Brain microvascular endothelial cell (primary cell): Measurements from ENCODE around the gene KIF1B.

Source experiments
- DNase-seq: peaks from one replicate; pipeline ENCODE4 v3.0.0-alpha.2; 2020
- H3K27ac ChIP-seq: fragments of 250-450 bp; sonication (Bioruptor Pico); 2 replicates; pipeline ENCODE4 v1.5.1; 2020; ENCODE audit warnings: mild to moderate bottlenecking, moderate library complexity
- H3K27me3 ChIP-seq: fragments of 250-450 bp; sonication (Bioruptor Pico); replicated peaks from 2 replicates; pipeline ENCODE4 v1.5.1; 2020; ENCODE audit warnings: mild to moderate bottlenecking
- H3K36me3 ChIP-seq: fragments of 250-450 bp; sonication (Bioruptor Pico); replicated peaks from 2 replicates; pipeline ENCODE4 v1.5.1; 2020; ENCODE audit warnings: mild to moderate bottlenecking
- H3K4me3 ChIP-seq: 2 replicates; pipeline ENCODE4 v1.5.1; 2011; ENCODE audit warnings: low read depth, mild to moderate bottlenecking, control low read depth, low read length, moderate library complexity
- CTCF ChIP-seq: IDR thresholded peaks from 2 replicates; pipeline ENCODE4 v1.5.1; 2011; ENCODE audit warnings: low read depth, mild to moderate bottlenecking, moderate library complexity, low read length, control low read depth, inconsistent platforms; ENCODE audit errors: missing control alignments
- in situ Hi-C: cut with HindIII; loops from 2 replicates; pipeline ENCODE4 v1.10.0; 2017; ENCODE audit warnings: low sequenced_read_pairs, low pct_ligation_motif_present

The KIF1B gene

GRCh38 chr1:10326251-10326650 is 115.9 kb downstream of the KIF1B start:
- in situ Hi-C loops = no loop called here

GRCh38 chr1:10328180-10328963 is 118.0 kb downstream of the KIF1B start:
- Histone ChIP-seq H3K36me3 (no peaks in the 10 kb centered on the region), H3K4me3 (no peak overlapping the region), H3K27ac (no peak overlapping the region), H3K27me3 (no peaks in the 10 kb centered on the region)
- no peak for TF ChIP-seq CTCF
- DNase-seq = no peak
- in situ Hi-C loops = no loop called here

More at GRCh38 chr1:10326251-10326650, 115.9 kb downstream of the KIF1B start:
- peaks cover 2% of the 10 kb centered on the region for H3K36me3 ChIP-seq
- no peak overlapping the region for H3K27ac ChIP-seq
- no peak for DNase-seq
- H3K4me3 ChIP-seq = no peak overlapping the region
- TF ChIP-seq CTCF = no peak
- H3K27me3 ChIP-seq = no peaks in the 10 kb centered on the region

GRCh38 chr1:10337436-10337835 is 127.1 kb downstream of the KIF1B start:
- H3K36me3 ChIP-seq = peaks cover 24% of the 10 kb centered on the region
- H3K27ac ChIP-seq = no peak overlapping the region
- in situ Hi-C loops = no loop called here
- no peak overlapping the region for H3K4me3 ChIP-seq
- no peak for DNase-seq
- H3K27me3 ChIP-seq = no peaks in the 10 kb centered on the region
- no peak for TF ChIP-seq CTCF

- Histone ChIP-seq H3K27ac (no peak overlapping the region), H3K4me3 (no peak overlapping the region), H3K27me3 (no peaks in the 10 kb centered on the region), H3K36me3 (peaks cover 27% of the 10 kb centered on the region)
- in situ Hi-C loops = no loop called here
- TF ChIP-seq CTCF = peak; percentile 87
- peak; percentile 22 for DNase-seq
Observed at GRCh38 chr1:10338047-10338446, 127.7 kb downstream of the KIF1B start.

- H3K27ac ChIP-seq = no peak overlapping the region
- TF ChIP-seq CTCF = no peak
- no peak overlapping the region for H3K4me3 ChIP-seq
- DNase-seq = no peak
- peaks cover 27% of the 10 kb centered on the region for H3K36me3 ChIP-seq
- no peaks in the 10 kb centered on the region for H3K27me3 ChIP-seq
- in situ Hi-C loops = no loop called here
Observed at GRCh38 chr1:10338611-10339010, 128.2 kb downstream of the KIF1B start.
